HL-60 (cell line): Measurements from ENCODE around the gene CPSF4.

Source experiments
- DNase-seq, 2 experiments: peaks; one replicate each; pipeline ENCODE4 v3.0.0-alpha.2; 2010 to 2020; ENCODE audit warnings: low read depth in 1 of 2, low spot score in 1 of 2
- H3K27ac ChIP-seq: fragments of 250-450 bp; sonication (Bioruptor Pico); replicated peaks from 2 replicates; pipeline ENCODE4 v1.5.1; 2020; ENCODE audit warnings: mild to moderate bottlenecking, moderate library complexity
- H3K27me3 ChIP-seq: fragments of 250-450 bp; sonication (Bioruptor Pico); 2 replicates; pipeline ENCODE4 v1.5.1; 2021; ENCODE audit warnings: mild to moderate bottlenecking, moderate library complexity; ENCODE audit not compliant: insufficient read depth, poor library complexity, severe bottlenecking
- H3K4me3 ChIP-seq: replicated peaks from 2 replicates; pipeline ENCODE4 v1.5.1; 2011; ENCODE audit warnings: mild to moderate bottlenecking, control low read depth, low read length; ENCODE audit not compliant: insufficient read depth
- CTCF ChIP-seq: IDR thresholded peaks from one replicate; pipeline ENCODE4 v1.5.1; 2011; ENCODE audit warnings: low read length, control low read depth, inconsistent platforms; ENCODE audit not compliant: insufficient read depth
- GABPA ChIP-seq: IDR thresholded peaks from 2 replicates; pipeline ENCODE4 v1.6.1; 2012; ENCODE audit warnings: low read depth
- POLR2AphosphoS5 ChIP-seq: IDR thresholded peaks from 2 replicates; pipeline ENCODE4 v1.6.1; 2012; ENCODE audit warnings: low read depth
- REST ChIP-seq: IDR thresholded peaks from 2 replicates; pipeline ENCODE4 v1.6.1; 2012; ENCODE audit warnings: low read depth; ENCODE audit not compliant: insufficient replicate concordance
- SPI1 ChIP-seq: IDR thresholded peaks from 2 replicates; pipeline ENCODE4 v1.6.1; 2012; ENCODE audit warnings: low read depth, mild to moderate bottlenecking, borderline replicate concordance

The CPSF4 gene

GRCh38 chr7:99419323-99420021, 19.3 kb upstream of the CPSF4 start:
- Histone ChIP-seq H3K27me3 (no peaks in the 10 kb centered on the region), H3K4me3 (no peak overlapping the region), H3K27ac (no peak overlapping the region)
- TF ChIP-seq CTCF (no peak), POLR2AphosphoS5 (0 out of 2 replicates have a peak, but pooled peaks have one; percentile 15)
- DNase-seq, result no peak

- TF ChIP-seq SPI1, result no peak
- no peak for TF ChIP-seq CTCF
- Histone ChIP-seq H3K4me3 (no peak overlapping the region), H3K27me3 (no peaks in the 10 kb centered on the region), H3K27ac (no peak overlapping the region)
- DNase-seq, result no peak
Measured at GRCh38 chr7:99420213-99420612, 18.5 kb upstream of the CPSF4 start.

GRCh38 chr7:99420986-99421385, 17.8 kb upstream of the CPSF4 start:
- Histone ChIP-seq H3K27me3 (no peaks in the 10 kb centered on the region), H3K27ac (no peak overlapping the region), H3K4me3 (no peak overlapping the region)
- DNase-seq, result no peak
- TF ChIP-seq GABPA, result no peak
- TF ChIP-seq SPI1, result no peak
- TF ChIP-seq REST, result no peak

GRCh38 chr7:99422186-99422585, 16.6 kb upstream of the CPSF4 start:
- TF ChIP-seq SPI1, result no peak
- Histone ChIP-seq H3K27me3 (no peaks in the 10 kb centered on the region), H3K27ac (no peak overlapping the region), H3K4me3 (no peak overlapping the region)
- no peak for DNase-seq

GRCh38 chr7:99422625-99423024, 16.1 kb upstream of the CPSF4 start:
- H3K4me3 ChIP-seq, result no peak overlapping the region
- no peaks in the 10 kb centered on the region for H3K27me3 ChIP-seq
- no peak for DNase-seq
- H3K27ac ChIP-seq, result no peak overlapping the region
- TF ChIP-seq CTCF (no peak), SPI1 (no peak), POLR2AphosphoS5 (no peak), REST (no peak), GABPA (no peak)
